ENCODE results near the gene EXD2. TPM values are rescaled to one million over a fixed set of nuclear protein-coding genes. Genes with fewer than 3 reads are reported as not detected.
A peak's percentile ranks its signal among the peaks of the same experiment; 100 is the strongest.

EXD2 gene
- total RNA-seq, 4 donors from 2014 or later = 14.9 to 28.0 (median 18.1) TPM

DNA sequence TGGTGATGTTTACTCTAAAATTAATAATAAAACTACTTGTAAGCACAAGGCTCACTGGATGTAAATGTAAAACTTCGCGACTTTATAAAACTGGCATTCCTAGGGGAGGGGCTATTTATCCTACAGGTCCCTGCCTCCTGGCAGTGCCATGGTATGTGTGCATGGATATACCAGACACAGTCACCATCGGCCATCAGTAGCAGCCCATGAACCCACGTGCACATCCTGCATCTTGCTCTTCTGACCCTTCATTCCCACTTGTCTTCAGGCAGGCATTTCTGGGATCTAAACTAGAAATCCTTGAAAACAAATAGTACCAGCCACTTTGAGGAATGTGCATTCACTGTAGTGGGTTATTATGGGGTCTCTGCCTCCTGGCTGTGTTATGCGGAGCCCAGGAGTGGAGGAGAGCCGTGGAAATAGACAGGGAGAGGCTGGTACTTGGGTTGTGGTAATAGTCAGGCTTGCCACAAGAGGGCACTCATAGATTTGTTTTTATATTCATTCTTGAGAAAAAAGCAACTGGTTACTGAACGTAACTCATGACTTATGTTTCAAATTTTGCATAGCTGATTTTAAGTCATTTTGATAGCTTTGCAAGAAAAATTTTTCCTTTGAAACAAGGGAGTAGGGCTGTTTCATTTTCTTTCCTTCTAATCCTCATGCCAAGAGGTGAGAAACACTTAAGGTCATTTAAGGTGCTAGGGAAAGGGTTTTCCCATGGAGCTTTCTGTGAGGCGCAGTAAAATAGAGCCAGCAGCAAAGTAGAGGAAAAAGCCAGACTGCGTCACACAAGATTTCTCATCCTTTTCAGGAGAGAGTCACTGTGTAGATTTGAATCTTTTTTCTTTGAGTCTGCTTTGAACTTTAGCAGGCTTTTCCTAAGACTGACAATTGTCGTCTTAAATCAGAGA is 51.3 kb downstream of the EXD2 start:
- no peak overlapping the region for H3K4me3 ChIP-seq (ENCODE audit: low read depth, poor library complexity, severe bottlenecking)
- TF ChIP-seq POLR2A (IDR thresholded peaks at IDR 0.05) = no peak
- TF ChIP-seq CTCF (IDR thresholded peaks at IDR 0.05) = peak in 1 of 3 donors; percentile 63
- DNase-seq (ENCODE audit: low spot score in 2 of 2) = peak in 1 of 2 donors; percentile 75
- intact Hi-C loops (cut with DNase I; ENCODE audit: low total_unique reads) = loop anchor here (5.0 to 10.0 kb wide), 3 partner anchors 118 to 820 kb away; no protein-coding TSS in a partner anchor
- WGBS, 2 donors = 51% methylated on average over 10 of the region's 10 CpGs

DNA sequence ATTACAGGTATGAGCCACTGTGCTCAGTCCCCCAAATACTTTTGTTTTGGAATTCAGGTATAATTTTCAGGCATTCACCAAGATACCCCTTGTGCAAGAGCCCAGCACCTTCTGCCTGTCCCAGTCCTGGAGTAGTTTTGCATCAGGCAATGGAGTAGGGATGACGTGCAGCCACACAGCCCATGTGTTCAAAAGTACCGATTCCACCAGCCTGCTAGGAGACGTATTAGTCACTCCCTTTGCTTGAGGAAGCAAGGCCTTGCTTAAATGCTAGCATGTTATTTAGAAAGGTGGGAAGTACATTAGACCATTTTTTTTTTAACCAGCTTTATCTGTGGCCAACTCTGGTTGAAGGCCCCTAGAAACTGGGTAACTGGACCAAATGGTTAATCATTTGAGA is 53.6 kb downstream of the EXD2 start:
- H3K4me3 ChIP-seq (ENCODE audit: low read depth, poor library complexity, severe bottlenecking) = no peak overlapping the region
- intact Hi-C loops (cut with DNase I; ENCODE audit: low total_unique reads) = loop anchor here (2.0 to 10.0 kb wide), 4 partner anchors 44 to 823 kb away; no protein-coding TSS in a partner anchor
- WGBS, 2 donors = 81 to 94% methylated on average over 3 of the region's 3 CpGs
- TF ChIP-seq POLR2A (IDR thresholded peaks at IDR 0.05) (no peak), CTCF (IDR thresholded peaks at IDR 0.05) (no peak)
- no peak for DNase-seq (ENCODE audit: low spot score in 2 of 2)

GRCh38 chr14:69246331-69246730 is 55.0 kb downstream of the EXD2 start:
- no peak for TF ChIP-seq CTCF (IDR thresholded peaks at IDR 0.05)
- no peak for TF ChIP-seq POLR2A (IDR thresholded peaks at IDR 0.05)
- intact Hi-C loops (cut with DNase I; ENCODE audit: low total_unique reads) = loop anchor here (10.0 kb wide), 1 partner anchor 122 kb away; no protein-coding TSS in a partner anchor
- H3K4me3 ChIP-seq (ENCODE audit: low read depth, poor library complexity, severe bottlenecking) = no peak overlapping the region
- no peak for DNase-seq (ENCODE audit: low spot score in 2 of 2)
- WGBS, 2 donors = 86 to 97% methylated on average over 3 of the region's 3 CpGs

GRCh38 chr14:69247676-69248440 is 56.6 kb downstream of the EXD2 start:
- TF ChIP-seq CTCF (IDR thresholded peaks at IDR 0.05) (no peak), POLR2A (IDR thresholded peaks at IDR 0.05) (no peak)
- WGBS, 2 donors = 55 to 63% methylated on average over 3 of the region's 3 CpGs
- intact Hi-C loops (cut with DNase I; ENCODE audit: low total_unique reads) = loop anchor here (10.0 kb wide), 1 partner anchor 123 kb away; no protein-coding TSS in a partner anchor
- H3K4me3 ChIP-seq (ENCODE audit: low read depth, poor library complexity, severe bottlenecking) = no peak overlapping the region
- DNase-seq (ENCODE audit: low spot score in 2 of 2) = peak in 1 of 2 donors; percentile 67

DNA sequence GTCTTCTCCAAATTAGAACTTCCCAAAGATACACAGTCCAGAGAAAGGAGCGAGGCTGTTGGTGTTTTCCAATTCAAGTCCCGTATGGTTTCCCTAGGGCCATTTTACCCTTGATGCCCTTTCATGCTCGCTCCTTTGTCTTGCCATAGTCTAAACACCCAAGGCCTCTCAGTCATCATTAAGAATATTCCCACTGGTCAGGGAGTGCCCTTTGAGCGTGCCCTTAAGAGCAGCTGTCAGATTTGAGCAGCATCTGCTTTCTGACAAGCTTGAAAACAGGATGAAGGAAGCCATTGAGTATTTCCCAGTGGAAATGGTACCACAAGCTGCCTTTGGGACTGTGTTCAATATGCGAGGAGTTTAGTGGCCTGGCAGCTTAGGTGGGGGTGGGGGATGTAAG is 58.3 kb downstream of the EXD2 start:
- DNase-seq (ENCODE audit: low spot score in 2 of 2) = no peak
- intact Hi-C loops (cut with DNase I; ENCODE audit: low total_unique reads) = loop anchor here (10.0 kb wide), 1 partner anchor 125 kb away; no protein-coding TSS in a partner anchor
- TF ChIP-seq CTCF (IDR thresholded peaks at IDR 0.05) = no peak
- no peak for TF ChIP-seq POLR2A (IDR thresholded peaks at IDR 0.05)
- WGBS, 2 donors = 82 to 88% methylated on average over 5 of the region's 5 CpGs
- no peak overlapping the region for H3K4me3 ChIP-seq (ENCODE audit: low read depth, poor library complexity, severe bottlenecking)

All from lower leg skin (tissue), 4 donors.